Panc1 (cell line): ENCODE measurements around the gene UBE2G2.

ENCODE experiments used
- POLR2AphosphoS5 ChIP-seq: IDR thresholded peaks from 2 replicates; pipeline ENCODE4 v1.6.1; 2012; ENCODE audit warnings: mild to moderate bottlenecking, low read depth, low read length, moderate library complexity
- SIN3A ChIP-seq: IDR thresholded peaks from 2 replicates; pipeline ENCODE4 v1.6.1; 2012; ENCODE audit warnings: low read depth, mild to moderate bottlenecking, low read length, moderate library complexity, borderline replicate concordance; ENCODE audit not compliant: insufficient read depth
- TCF7L2 ChIP-seq: IDR thresholded peaks from 2 replicates; pipeline ENCODE4 v1.6.1; 2011; ENCODE audit warnings: mild to moderate bottlenecking, low read depth, low read length, inconsistent platforms
- TF ChIP-seq, protein P1 (sequence below): fragments of 450-650 bp; IDR thresholded peaks from 2 replicates; pipeline ENCODE4 v1.5.1; 2017; ENCODE audit warnings: mild to moderate bottlenecking
- TF ChIP-seq, protein P2 (sequence below), 2 experiments: IDR thresholded peaks; 2 replicates each; pipeline ENCODE4 v1.6.1; 2011 to 2012; ENCODE audit warnings: low read depth in 2 of 2, control low read depth in 1 of 2, low read length in 1 of 2, mild to moderate bottlenecking in 1 of 2, moderate library complexity in 1 of 2; ENCODE audit not compliant: insufficient read depth in 1 of 2

DNA sequence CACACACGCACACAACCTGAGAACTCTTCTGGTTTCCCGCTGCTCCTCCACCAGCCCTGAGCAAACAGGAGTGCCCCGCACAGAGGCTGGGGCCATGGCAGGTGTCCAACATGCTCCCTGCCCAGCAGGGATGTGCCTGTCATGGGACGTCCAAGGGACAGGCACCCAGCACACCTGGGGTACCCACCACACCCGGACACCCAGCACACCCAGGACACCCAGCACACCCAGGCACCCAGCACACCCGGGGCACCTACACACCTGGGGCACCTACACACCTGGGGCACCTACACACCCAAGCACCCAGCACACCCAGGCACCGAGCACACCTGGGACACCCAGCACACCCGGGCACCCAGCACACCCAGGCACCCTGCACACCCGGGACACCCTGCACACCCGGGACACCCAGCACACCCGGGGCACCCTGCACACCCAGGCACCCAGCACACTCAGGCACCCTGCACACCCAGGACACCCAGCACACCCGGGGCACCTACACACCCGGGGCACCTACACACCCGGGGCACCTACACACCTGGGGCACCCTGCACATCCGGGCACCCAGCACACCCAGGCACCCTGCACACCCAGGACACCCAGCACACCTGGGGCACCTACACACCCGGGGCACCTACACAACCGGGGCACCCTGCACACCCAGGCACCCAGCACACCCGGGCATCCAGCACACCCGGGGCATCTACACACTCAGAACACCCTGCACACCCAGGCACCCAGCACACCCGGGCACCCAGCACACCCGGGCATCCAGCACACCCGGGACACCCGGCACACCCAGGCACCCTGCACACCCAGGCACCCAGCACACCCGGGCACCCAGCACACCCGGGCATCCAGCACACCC, 37.9 kb downstream of the UBE2G2 start:
- TF ChIP-seq, protein P1, sequence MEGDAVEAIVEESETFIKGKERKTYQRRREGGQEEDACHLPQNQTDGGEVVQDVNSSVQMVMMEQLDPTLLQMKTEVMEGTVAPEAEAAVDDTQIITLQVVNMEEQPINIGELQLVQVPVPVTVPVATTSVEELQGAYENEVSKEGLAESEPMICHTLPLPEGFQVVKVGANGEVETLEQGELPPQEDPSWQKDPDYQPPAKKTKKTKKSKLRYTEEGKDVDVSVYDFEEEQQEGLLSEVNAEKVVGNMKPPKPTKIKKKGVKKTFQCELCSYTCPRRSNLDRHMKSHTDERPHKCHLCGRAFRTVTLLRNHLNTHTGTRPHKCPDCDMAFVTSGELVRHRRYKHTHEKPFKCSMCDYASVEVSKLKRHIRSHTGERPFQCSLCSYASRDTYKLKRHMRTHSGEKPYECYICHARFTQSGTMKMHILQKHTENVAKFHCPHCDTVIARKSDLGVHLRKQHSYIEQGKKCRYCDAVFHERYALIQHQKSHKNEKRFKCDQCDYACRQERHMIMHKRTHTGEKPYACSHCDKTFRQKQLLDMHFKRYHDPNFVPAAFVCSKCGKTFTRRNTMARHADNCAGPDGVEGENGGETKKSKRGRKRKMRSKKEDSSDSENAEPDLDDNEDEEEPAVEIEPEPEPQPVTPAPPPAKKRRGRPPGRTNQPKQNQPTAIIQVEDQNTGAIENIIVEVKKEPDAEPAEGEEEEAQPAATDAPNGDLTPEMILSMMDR, result no peak
- no peak for TF ChIP-seq TCF7L2
- TF ChIP-seq, protein P2, sequence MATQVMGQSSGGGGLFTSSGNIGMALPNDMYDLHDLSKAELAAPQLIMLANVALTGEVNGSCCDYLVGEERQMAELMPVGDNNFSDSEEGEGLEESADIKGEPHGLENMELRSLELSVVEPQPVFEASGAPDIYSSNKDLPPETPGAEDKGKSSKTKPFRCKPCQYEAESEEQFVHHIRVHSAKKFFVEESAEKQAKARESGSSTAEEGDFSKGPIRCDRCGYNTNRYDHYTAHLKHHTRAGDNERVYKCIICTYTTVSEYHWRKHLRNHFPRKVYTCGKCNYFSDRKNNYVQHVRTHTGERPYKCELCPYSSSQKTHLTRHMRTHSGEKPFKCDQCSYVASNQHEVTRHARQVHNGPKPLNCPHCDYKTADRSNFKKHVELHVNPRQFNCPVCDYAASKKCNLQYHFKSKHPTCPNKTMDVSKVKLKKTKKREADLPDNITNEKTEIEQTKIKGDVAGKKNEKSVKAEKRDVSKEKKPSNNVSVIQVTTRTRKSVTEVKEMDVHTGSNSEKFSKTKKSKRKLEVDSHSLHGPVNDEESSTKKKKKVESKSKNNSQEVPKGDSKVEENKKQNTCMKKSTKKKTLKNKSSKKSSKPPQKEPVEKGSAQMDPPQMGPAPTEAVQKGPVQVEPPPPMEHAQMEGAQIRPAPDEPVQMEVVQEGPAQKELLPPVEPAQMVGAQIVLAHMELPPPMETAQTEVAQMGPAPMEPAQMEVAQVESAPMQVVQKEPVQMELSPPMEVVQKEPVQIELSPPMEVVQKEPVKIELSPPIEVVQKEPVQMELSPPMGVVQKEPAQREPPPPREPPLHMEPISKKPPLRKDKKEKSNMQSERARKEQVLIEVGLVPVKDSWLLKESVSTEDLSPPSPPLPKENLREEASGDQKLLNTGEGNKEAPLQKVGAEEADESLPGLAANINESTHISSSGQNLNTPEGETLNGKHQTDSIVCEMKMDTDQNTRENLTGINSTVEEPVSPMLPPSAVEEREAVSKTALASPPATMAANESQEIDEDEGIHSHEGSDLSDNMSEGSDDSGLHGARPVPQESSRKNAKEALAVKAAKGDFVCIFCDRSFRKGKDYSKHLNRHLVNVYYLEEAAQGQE (IDR thresholded peaks at IDR 0.05; ENCODE audit: insufficient read depth in 1 of 2, low read depth in 2 of 2, low read length in 1 of 2), result no peak
- no peak for TF ChIP-seq POLR2AphosphoS5
- no peak for TF ChIP-seq SIN3A
